HepG2 (cell line): ENCODE data around the gene CLHC1. TPM values are rescaled to one million over a fixed set of nuclear protein-coding genes. Genes with fewer than 3 reads are reported as not detected.

Source experiments
- ATAC-seq: fragments of 200-7000 bp; cut with Tn5 transposase; 3 replicates; pipeline ENCODE4 v1.9.1; 2020; ENCODE audit warnings: mild to moderate bottlenecking, moderate library complexity
- BruUV-seq: library from RNA; stranded (reverse); fragments of 400-500 nt; replicated peaks from 2 replicates; lab custom pipeline; 2021; lab: Mats Ljungman, UMichigan
- CTCF ChIA-PET: fragments of 300-600 bp; formaldehyde crosslinking; extraction: SDS; loops from one replicate; lab custom pipeline; 2021; ENCODE audit warnings: low total read pairs, inconsistent platforms, low intra/inter-chr PET ratio; lab: Yijun Ruan, JAX
- POLR2A ChIA-PET: fragments of 350-600 bp; sonication (Branson Sonifier 250); formaldehyde crosslinking; loops from one replicate; lab custom pipeline; 2020; ENCODE audit warnings: antibody characterized with exemption, inconsistent platforms; lab: Yijun Ruan, JAX
- DNase-seq: peaks from one replicate; pipeline ENCODE4 v3.0.0-alpha.2; 2015; ENCODE audit warnings: low spot score
- FAIRE-seq: peaks from 3 replicates; lab custom pipeline; 2011; peaks lifted over from hg19 to GRCh38; lab: Jason Lieb, UNC
- H2AFZ ChIP-seq: one replicate; pipeline ENCODE4 v1.6.1; 2011; ENCODE audit warnings: low read length, inconsistent platforms
- H3K27ac ChIP-seq: fragments of 300-600 bp; 3 replicates; pipeline ENCODE4 v1.8.0; 2011; ENCODE audit warnings: mixed run types, mild to moderate bottlenecking, mixed read lengths, low read length, inconsistent platforms; ENCODE audit not compliant: insufficient read depth; ENCODE audit errors: extremely low read length
- H3K27me3 ChIP-seq, 2 experiments: fragments of 200-600 bp in 1 of 2; 2 replicates in 1 of 2; 3 replicates in 1 of 2; pipeline versions ENCODE4 v1.6.0 to v1.8.0; 2011; ENCODE audit warnings: low read length in 2 of 2, mild to moderate bottlenecking in 2 of 2, moderate library complexity in 2 of 2, inconsistent platforms in 1 of 2; ENCODE audit not compliant: insufficient read depth in 2 of 2, control insufficient read depth in 1 of 2
- H3K36me3 ChIP-seq, 2 experiments: fragments of 200-600 bp in 1 of 2; replicated peaks in 1 of 2; 2 replicates in 1 of 2; 3 replicates in 1 of 2; pipeline versions ENCODE4 v1.5.1 to v1.8.0; 2011; ENCODE audit warnings: low read length in 2 of 2, inconsistent platforms in 1 of 2; ENCODE audit not compliant: insufficient read depth in 2 of 2, control insufficient read depth in 1 of 2
- H3K4me1 ChIP-seq: 2 replicates; pipeline ENCODE4 v1.5.1; 2012; ENCODE audit warnings: low read length, inconsistent platforms; ENCODE audit not compliant: insufficient read depth
- H3K4me2 ChIP-seq: 2 replicates; pipeline ENCODE4 v1.6.0; 2011; ENCODE audit warnings: low read depth, low read length, inconsistent platforms
- H3K4me3 ChIP-seq, 3 experiments: fragments of 200-600 bp in 1 of 3; sonication (generic), shearing (Covaris generic) in 1 of 3; replicated peaks in 1 of 3; 2 replicates each; pipeline ENCODE4 v1.5.1; 2011 to 2016; ENCODE audit warnings: low read length in 3 of 3, inconsistent platforms in 2 of 3, low read depth in 2 of 3, mild to moderate bottlenecking in 2 of 3, control low read depth in 1 of 3, mixed read lengths in 1 of 3; ENCODE audit not compliant: insufficient read depth in 1 of 3
- H3K79me2 ChIP-seq: one replicate; pipeline ENCODE4 v1.6.1; 2011; ENCODE audit warnings: low read length, inconsistent platforms; ENCODE audit not compliant: insufficient read depth
- H3K9ac ChIP-seq: 2 replicates; pipeline ENCODE4 v1.6.0; 2011; ENCODE audit warnings: mild to moderate bottlenecking, low read depth, low read length, inconsistent platforms; ENCODE audit not compliant: insufficient read depth
- H3K9me3 ChIP-seq: 2 replicates; pipeline ENCODE4 v1.5.1; 2012; ENCODE audit warnings: mild to moderate bottlenecking, low read length
- H4K20me1 ChIP-seq: 2 replicates; pipeline ENCODE4 v1.6.0; 2011; ENCODE audit warnings: inconsistent platforms, mild to moderate bottlenecking, low read length, moderate library complexity; ENCODE audit not compliant: insufficient read depth
- PRMT3 ChIP-seq: sonication (generic); formaldehyde crosslinking; IDR thresholded peaks from 2 replicates; pipeline ENCODE4 v1.8.1; 2022; ENCODE audit warnings: low read depth, mild to moderate bottlenecking, moderate library complexity, missing genetic modification reagents, borderline replicate concordance
- RBFOX2 ChIP-seq: fragments of 200-400 bp; formaldehyde crosslinking; IDR thresholded peaks from 2 replicates; pipeline ENCODE4 v1.6.1; 2017; ENCODE audit warnings: low read depth, mild to moderate bottlenecking, low read length
- ZNF543 ChIP-seq: sonication (generic); formaldehyde crosslinking; IDR thresholded peaks from 2 replicates; pipeline ENCODE4 v1.4.0; 2020; ENCODE audit warnings: mild to moderate bottlenecking, missing genetic modification reagents
- ZNF687 ChIP-seq: sonication (generic); formaldehyde crosslinking; IDR thresholded peaks from 2 replicates; pipeline ENCODE4 v1.5.1; 2020; ENCODE audit warnings: mild to moderate bottlenecking, missing genetic modification reagents, moderate library complexity
- ZNF768 ChIP-seq: sonication (generic); formaldehyde crosslinking; IDR thresholded peaks from 2 replicates; pipeline ENCODE4 v1.4.0; 2020; ENCODE audit warnings: missing genetic modification reagents
- ZNF883 ChIP-seq: sonication (generic); formaldehyde crosslinking; IDR thresholded peaks from 2 replicates; pipeline ENCODE4 v1.5.1; 2020; ENCODE audit warnings: mild to moderate bottlenecking, missing genetic modification reagents; ENCODE audit errors: not compliant biosample characterization
- WGBS: methylation state at CpG from one replicate; pipeline ENCODE4 v1.1.6; 2017; ENCODE audit warnings: low lambda C conversion rate; 5-methylcytosine and 5-hydroxymethylcytosine counted together
- in situ Hi-C: cut with HindIII; loops from 2 replicates; pipeline ENCODE4 v1.10.0; 2017; ENCODE audit warnings: low pct_unique_long_range_greater_than_20kb; ENCODE audit not compliant: extremely low pct_ligation_motif_present
- intact Hi-C: fragments of 100-400 bp; cut with micrococcal nuclease; formaldehyde crosslinking; loops from one replicate; pipeline ENCODE4 v1.10.0; 2022; ENCODE audit not compliant: unreplicated experiment
- polyA plus RNA-seq, 8 experiments: library from polyadenylated mRNA; depleted of rRNA in 3 of 8; stranded (reverse) in 7 of 8; unstranded in 1 of 8; fragments of >200 nt; fragmentation: Illumina TruSeq in 4 of 8; extraction: Trizol in 4 of 8; gene quantifications; 2 replicates each; pipeline versions ENCODE4 v1.2.1 to v1.2.3, GENCODE V29; 2011 to 2016; ENCODE audit warnings: low read depth in 4 of 8, missing spikeins in 1 of 8, mixed read lengths in 1 of 8; ENCODE audit not compliant: insufficient read depth in 1 of 8
- total RNA-seq, 5 experiments: library from RNA; depleted of rRNA; stranded (reverse); fragments of >200 nt; fragmentation: Illumina TruSeq; extraction: Trizol; gene quantifications; 2 replicates each; pipeline ENCODE4 v1.2.3, GENCODE V29; 2016; ENCODE audit warnings: low read depth in 1 of 5

CLHC1 gene
- total and polyA plus RNA-seq, 2 of the 13 experiments (the other 11 are each of a cell fraction or from before 2014, with no cell fraction given) = 9.8 to 12.6 TPM

GRCh38 chr2:55224761-55225261, 7.3 kb downstream of the CLHC1 start:
- DNase-seq = no peak
- 96% methylated on average over 19 of the region's 19 CpGs for WGBS
- peak; percentile 33; the same call in 2 of the 3 replicates for ATAC-seq
- Histone ChIP-seq H3K4me3 (no peak overlapping the region), H3K79me2 (peaks cover 6% of the 10 kb centered on the region), H3K4me1 (peaks cover 21% of the 10 kb centered on the region), H2AFZ (no peak overlapping the region), H3K36me3 (peaks cover 2 to 3% of the 10 kb centered on the region in 2 experiments; a peak in 2 of 5 replicates), H3K27me3 (no peaks in the 10 kb centered on the region), H3K9ac (no peak overlapping the region), H3K9me3 (no peaks in the 10 kb centered on the region), H3K4me2 (no peak overlapping the region), H3K27ac (no peak overlapping the region), H4K20me1 (no peaks in the 10 kb centered on the region)
- BruUV-seq = no TSS peak
- in situ Hi-C loops (no loop called here), intact Hi-C loops (no loop called here)
- POLR2A ChIA-PET = interaction anchor here (1.1 kb wide), 1 partner anchor 8 kb away, joined by 8 read pairs; the partner anchor contains the start of genes CLHC1 and RPS27A
- FAIRE-seq = no peak
- CTCF ChIA-PET = no interaction called here
- TF ChIP-seq RBFOX2 (0 out of 2 replicates have a peak, but pooled peaks have one; percentile 21), ZNF768 (CRISPR knock-in tag) (0 out of 2 replicates have a peak, but pooled peaks have one; percentile 10), PRMT3 (CRISPR knock-in tag) (no peak)
- TF ChIP-seq, all 625 proteins: peak for 2

GRCh38 chr2:55223958-55224760, 7.9 kb downstream of the CLHC1 start:
- intact Hi-C loops (no loop called here), in situ Hi-C loops (no loop called here)
- H2AFZ ChIP-seq = no peak overlapping the region
- no peak overlapping the region for H3K9ac ChIP-seq
- TF ChIP-seq ZNF543 (CRISPR knock-in tag) (no peak), ZNF687 (CRISPR knock-in tag) (0 out of 2 replicates have a peak, but pooled peaks have one; percentile 8), ZNF883 (peak; percentile 56)
- WGBS = 99% methylated on average over 25 of the region's 25 CpGs
- no TSS peak for BruUV-seq
- H3K9me3 ChIP-seq = no peaks in the 10 kb centered on the region
- peaks cover 2 to 3% of the 10 kb centered on the region in 2 experiments; a peak in 2 of 5 replicates for H3K36me3 ChIP-seq
- ChIA-PET POLR2A (interaction anchor here (1.1 kb wide), 1 partner anchor 8 kb away, joined by 8 read pairs; the partner anchor contains the start of genes CLHC1 and RPS27A), CTCF (no interaction called here)
- DNase-seq = no peak
- no peak for FAIRE-seq
- H3K27me3 ChIP-seq = no peaks in the 10 kb centered on the region
- H3K79me2 ChIP-seq = peaks cover 6% of the 10 kb centered on the region
- H3K4me1 ChIP-seq = peaks cover 15% of the 10 kb centered on the region
- no peaks in the 10 kb centered on the region for H4K20me1 ChIP-seq
- H3K4me2 ChIP-seq = no peak overlapping the region
- ATAC-seq = peak; percentile 34; the same call in 2 of the 3 replicates
- no peak overlapping the region for H3K4me3 ChIP-seq
- H3K27ac ChIP-seq = no peak overlapping the region
